Esophagus muscularis mucosa (tissue), 4 donors: Measurements from ENCODE around the gene L3MBTL1. TPM values are rescaled to one million over a fixed set of nuclear protein-coding genes. Genes with fewer than 3 reads are reported as not detected.

Experiments used
- DNase-seq: peaks from one replicate; pipeline ENCODE4 v3.0.0-alpha.2; 2017; ENCODE audit errors: extremely low spot score
- H3K27ac ChIP-seq, 4 donors: fragments of 200-600 bp; sonication (generic); replicated peaks in 1 of 4; 1 replicate in 3 of 4; 2 replicates in 1 of 4; pipeline ENCODE4 v1.5.1; 2016 to 2019; ENCODE audit warnings: mild to moderate bottlenecking in 1 of 4
- H3K27me3 ChIP-seq, 4 donors: fragments of 200-600 bp; sonication (generic); one replicate each; pipeline versions ENCODE4 v1.5.1 to v1.6.0; 2016 to 2019
- H3K36me3 ChIP-seq, 4 donors: fragments of 200-600 bp; sonication (generic); one replicate each; pipeline ENCODE4 v1.5.1; 2016 to 2019
- H3K4me1 ChIP-seq, 4 donors: fragments of 200-600 bp; sonication (generic); one replicate each; pipeline ENCODE4 v1.5.1; 2016 to 2019
- H3K4me3 ChIP-seq, 4 donors: fragments of 200-600 bp; sonication (generic); 1 replicate in 2 of 4; 2 replicates in 2 of 4; pipeline ENCODE4 v1.5.1; 2016 to 2019; ENCODE audit warnings: mild to moderate bottlenecking in 4 of 4, moderate library complexity in 1 of 4
- H3K9me3 ChIP-seq, 4 donors: fragments of 200-600 bp; sonication (generic); 1 replicate in 3 of 4; 2 replicates in 1 of 4; pipeline ENCODE4 v1.5.1; 2016 to 2019
- CTCF ChIP-seq, 3 experiments: fragments of 200-600 bp in 2 of 3; fragments of 450-650 bp in 1 of 3; sonication (generic) in 2 of 3; IDR thresholded peaks; one replicate each; pipeline ENCODE4 v1.5.1; 2017 to 2019; ENCODE audit warnings: antibody characterized with exemption in 3 of 3, mild to moderate bottlenecking in 2 of 3, moderate library complexity in 1 of 3
- EP300 ChIP-seq: sonication (generic); formaldehyde crosslinking; IDR thresholded peaks from one replicate; pipeline ENCODE4 v1.6.1; 2017; ENCODE audit warnings: antibody characterized with exemption
- POLR2A ChIP-seq: fragments of 450-650 bp; IDR thresholded peaks from one replicate; pipeline ENCODE4 v1.6.1; 2017; ENCODE audit warnings: antibody characterized with exemption, moderate library complexity, mild to moderate bottlenecking, low read depth
- POLR2AphosphoS5 ChIP-seq, 2 donors: sonication (generic); formaldehyde crosslinking; IDR thresholded peaks; one replicate each; pipeline ENCODE4 v1.6.1; 2017; ENCODE audit warnings: antibody characterized with exemption in 2 of 2
- WGBS: methylation state at CpG from one replicate; pipeline ENCODE4 v1.1.5; 2018; 5-methylcytosine and 5-hydroxymethylcytosine counted together
- intact Hi-C: fragments of 100-400 bp; cut with DNase I; formaldehyde crosslinking; loops from one replicate; pipeline ENCODE4 v1.15.1; 2023
- total RNA-seq, 4 donors: library from RNA; depleted of rRNA; stranded (reverse); fragments of >200 nt; gene quantifications; one replicate each; pipeline versions ENCODE4 v1.1.0 to v1.2.1, GENCODE V29; 2016

The L3MBTL1 gene
- total RNA-seq, 4 donors from 2014 or later = 5.6 to 19.5 (median 8.5) TPM

- DNase-seq = no peak
- peaks cover 0 to 43% (median 25%) of the 10 kb centered on the region in 4 donors for H3K36me3 ChIP-seq
- no peaks in the 10 kb centered on the region for H3K9me3 ChIP-seq
- H3K4me1 ChIP-seq = no peaks in the 10 kb centered on the region
- no peak for TF ChIP-seq POLR2A
- no peak for TF ChIP-seq EP300
- TF ChIP-seq CTCF (IDR thresholded peaks at IDR 0.05) = no peak
- no peak for TF ChIP-seq POLR2AphosphoS5 (IDR thresholded peaks at IDR 0.05)
- no peaks in the 10 kb centered on the region for H3K27me3 ChIP-seq
- H3K4me3 ChIP-seq = no peak overlapping the region
- intact Hi-C loops = no loop called here
- no peak overlapping the region for H3K27ac ChIP-seq
- WGBS = 97% methylated on average over 9 of the region's 9 CpGs
Observed at GRCh38 chr20:43532416-43533055, 25.0 kb downstream of the L3MBTL1 start.

- intact Hi-C loops = no loop called here
- Histone ChIP-seq H3K4me3 (no peak overlapping the region), H3K4me1 (no peaks in the 10 kb centered on the region), H3K36me3 (peaks cover 0 to 43% (median 26%) of the 10 kb centered on the region in 4 donors), H3K27ac (no peak overlapping the region), H3K27me3 (no peaks in the 10 kb centered on the region), H3K9me3 (no peaks in the 10 kb centered on the region)
- no peak for TF ChIP-seq POLR2A
- TF ChIP-seq EP300 = no peak
- TF ChIP-seq POLR2AphosphoS5 (IDR thresholded peaks at IDR 0.05) = no peak
- TF ChIP-seq CTCF (IDR thresholded peaks at IDR 0.05) = no peak
- DNase-seq = no peak
Observed at GRCh38 chr20:43533060-43533459, 25.6 kb downstream of the L3MBTL1 start.

- intact Hi-C loops = no loop called here
- WGBS = 98% methylated on average over 7 of the region's 7 CpGs
- Histone ChIP-seq H3K4me1 (no peaks in the 10 kb centered on the region), H3K27me3 (no peaks in the 10 kb centered on the region), H3K27ac (no peak overlapping the region), H3K4me3 (no peak overlapping the region), H3K9me3 (no peaks in the 10 kb centered on the region), H3K36me3 (peaks cover 0 to 43% (median 27%) of the 10 kb centered on the region in 4 donors)
- DNase-seq = no peak
- TF ChIP-seq CTCF (IDR thresholded peaks at IDR 0.05) = no peak
- TF ChIP-seq POLR2AphosphoS5 (IDR thresholded peaks at IDR 0.05) = no peak
- TF ChIP-seq POLR2A = no peak
- TF ChIP-seq EP300 = no peak
Observed at GRCh38 chr20:43534016-43534415, 26.5 kb downstream of the L3MBTL1 start.

GRCh38 chr20:43534791-43535350 lies 27.4 kb downstream of the L3MBTL1 start:
- Histone ChIP-seq H3K9me3 (no peaks in the 10 kb centered on the region), H3K4me3 (no peak overlapping the region), H3K27ac (no peak overlapping the region), H3K4me1 (no peaks in the 10 kb centered on the region), H3K36me3 (peaks cover 0 to 51% (median 28%) of the 10 kb centered on the region in 4 donors), H3K27me3 (no peaks in the 10 kb centered on the region)
- intact Hi-C loops = no loop called here
- no peak for TF ChIP-seq POLR2A
- TF ChIP-seq CTCF (IDR thresholded peaks at IDR 0.05) = no peak
- TF ChIP-seq POLR2AphosphoS5 (IDR thresholded peaks at IDR 0.05) = no peak
- TF ChIP-seq EP300 = no peak
- DNase-seq = no peak
- WGBS = 98% methylated on average over 5 of the region's 8 CpGs
